ENCODE measurements around the gene EMC9. TPM values are rescaled to one million over a fixed set of nuclear protein-coding genes. Genes with fewer than 3 reads are reported as not detected.

The EMC9 gene
- total RNA-seq, 1 donor from 2014 or later: 14.0 TPM

Small RNAs within 50 kb of the gene (microRNA-seq; reads per million reads assigned to microRNA genes)
- not detected for gene MIR7703

Small RNAs within 50 kb of the gene (small RNA-seq; reads per million reads assigned to genes)
- gene AL136295.4 (not detected), gene IPO4 (not detected), gene IRF9 (not detected), gene RNA5SP383 (not detected)

Other genes starting within 250 kb of the EMC9 start
- gene DHRS4, start 187.8 kb downstream of the EMC9 start, total RNA-seq (ENCODE audit: low replicate concordance): 18.6 and 20.4 TPM in 2 replicates
- gene DHRS4L2, start 152.7 kb downstream of the EMC9 start, total RNA-seq (ENCODE audit: low replicate concordance): 3.6 and 7.4 TPM in 2 replicates
- 0.77 and 1.4 TPM in 2 replicates for gene CARMIL3, start 89.6 kb downstream of the EMC9 start, total RNA-seq (ENCODE audit: low replicate concordance)
- gene CPNE6, start 70.0 kb downstream of the EMC9 start, total RNA-seq (ENCODE audit: low replicate concordance): not detected in 2 replicates
- 11.1 and 26.6 TPM in 2 replicates for gene PCK2, start 47.3 kb downstream of the EMC9 start, total RNA-seq (ENCODE audit: low replicate concordance)
- gene DCAF11, start 26.8 kb downstream of the EMC9 start, total RNA-seq (ENCODE audit: low replicate concordance): 66.5 and 83.8 TPM in 2 replicates
- gene NRL, start 26.6 kb downstream of the EMC9 start, total RNA-seq (ENCODE audit: low replicate concordance): 0.54 and 1.9 TPM in 2 replicates
- 0.77 and 1.2 TPM in 2 replicates for gene FITM1, start 10.9 kb downstream of the EMC9 start, total RNA-seq (ENCODE audit: low replicate concordance)
- gene PSME1, start 5.4 kb downstream of the EMC9 start, total RNA-seq (ENCODE audit: low replicate concordance): 32.7 and 37.5 TPM in 2 replicates
- 43.5 and 53.5 TPM in 2 replicates for gene PSME2, start 5.0 kb upstream of the EMC9 start, total RNA-seq (ENCODE audit: low replicate concordance)
- gene RNF31, start 5.9 kb upstream of the EMC9 start, total RNA-seq (ENCODE audit: low replicate concordance): 28.8 and 38.3 TPM in 2 replicates
- gene IRF9, start 19.7 kb upstream of the EMC9 start, total RNA-seq (ENCODE audit: low replicate concordance): 6.9 and 9.7 TPM in 2 replicates
- 34.6 and 59.8 TPM in 2 replicates for gene REC8, start 30.5 kb upstream of the EMC9 start, total RNA-seq (ENCODE audit: low replicate concordance)
- 15.9 and 35.5 TPM in 2 replicates for gene IPO4, start 47.2 kb upstream of the EMC9 start, total RNA-seq (ENCODE audit: low replicate concordance)
- 30.5 and 37.6 TPM in 2 replicates for gene TM9SF1, start 53.9 kb upstream of the EMC9 start, total RNA-seq (ENCODE audit: low replicate concordance)
- not detected in 2 replicates for gene TSSK4, start 64.1 kb upstream of the EMC9 start, total RNA-seq (ENCODE audit: low replicate concordance)
- 35.3 and 37.1 TPM in 2 replicates for gene CHMP4A, start 71.9 kb upstream of the EMC9 start, total RNA-seq (ENCODE audit: low replicate concordance)
- gene MDP1, start 74.5 kb upstream of the EMC9 start, total RNA-seq (ENCODE audit: low replicate concordance): 18.3 and 20.1 TPM in 2 replicates
- gene NEDD8, start 90.8 kb upstream of the EMC9 start, total RNA-seq (ENCODE audit: low replicate concordance): 170 and 220 TPM in 2 replicates
- gene GMPR2, start 91.3 kb upstream of the EMC9 start, total RNA-seq (ENCODE audit: low replicate concordance): 98.4 and 101 TPM in 2 replicates
- 32.6 and 42.5 TPM in 2 replicates for gene TINF2, start 101.0 kb upstream of the EMC9 start, total RNA-seq (ENCODE audit: low replicate concordance)
- gene TGM1, start 121.6 kb upstream of the EMC9 start, total RNA-seq (ENCODE audit: low replicate concordance): 2.6 and 4.9 TPM in 2 replicates
- 7.1 and 22.9 TPM in 2 replicates for gene RABGGTA, start 130.0 kb upstream of the EMC9 start, total RNA-seq (ENCODE audit: low replicate concordance)
- 19.7 and 27.4 TPM in 2 replicates for gene DHRS1, start 158.2 kb upstream of the EMC9 start, total RNA-seq (ENCODE audit: low replicate concordance)
- gene NOP9, start 158.3 kb upstream of the EMC9 start, total RNA-seq (ENCODE audit: low replicate concordance): 14.8 and 24.7 TPM in 2 replicates
- 0.12 TPM in 1 of 2 replicates, not detected in the other for gene CIDEB, start 166.4 kb upstream of the EMC9 start, total RNA-seq (ENCODE audit: low replicate concordance)
- 1.8 and 9.0 TPM in 2 replicates for gene LTB4R2, start 168.5 kb upstream of the EMC9 start, total RNA-seq (ENCODE audit: low replicate concordance)
- gene LTB4R, start 169.9 kb upstream of the EMC9 start, total RNA-seq (ENCODE audit: low replicate concordance): 1.9 and 4.6 TPM in 2 replicates
- gene ADCY4, start 193.5 kb upstream of the EMC9 start, total RNA-seq (ENCODE audit: low replicate concordance): not detected in 2 replicates
- not detected in 2 replicates for gene RIPK3, start 198.4 kb upstream of the EMC9 start, total RNA-seq (ENCODE audit: low replicate concordance)
- 38.2 and 95.3 TPM in 2 replicates for gene NFATC4, start 226.6 kb upstream of the EMC9 start, total RNA-seq (ENCODE audit: low replicate concordance)